H1 (cell line): ENCODE measurements around the gene RAB22A. TPM values are rescaled to one million over a fixed set of nuclear protein-coding genes. Genes with fewer than 3 reads are reported as not detected.

Experiments
- CTCF ChIA-PET: fragments of 300-600 bp; sonication (Branson Sonifier 250); formaldehyde crosslinking; loops from one replicate; lab custom pipeline; 2021; ENCODE audit not compliant: partially characterized antibody; lab: Charles Lee
- POLR2A ChIA-PET: fragments of 300-600 bp; sonication (Branson Sonifier 250); formaldehyde crosslinking; loops from one replicate; lab custom pipeline; 2021; ENCODE audit warnings: inconsistent platforms; ENCODE audit not compliant: partially characterized antibody; lab: Charles Lee
- DNase-seq, 2 experiments: peaks; one replicate each; pipeline versions ENCODE4 v3.0.0 to v3.0.0-alpha.2; 2010 to 2022; ENCODE audit warnings: low spot score in 2 of 2, low read depth in 1 of 2, mixed read lengths in 1 of 2
- FAIRE-seq: peaks from 2 replicates; lab custom pipeline; 2011; peaks lifted over from hg19 to GRCh38; lab: Jason Lieb, UNC
- H2AFZ ChIP-seq: 2 replicates; pipeline ENCODE4 v1.8.1; 2012; ENCODE audit warnings: low read length, inconsistent platforms
- H2AK5ac ChIP-seq: 2 replicates; pipeline ENCODE4 v1.6.1; 2013; ENCODE audit warnings: low read depth, low read length
- H2BK120ac ChIP-seq: replicated peaks from 2 replicates; pipeline ENCODE3; 2013; ENCODE audit warnings: low read depth, low read length, inconsistent platforms
- H2BK12ac ChIP-seq: 2 replicates; pipeline ENCODE4 v1.6.1; 2013; ENCODE audit warnings: low read depth, low read length
- H2BK15ac ChIP-seq: 2 replicates; pipeline ENCODE4 v1.6.1; 2013; ENCODE audit warnings: low read length
- H2BK20ac ChIP-seq: 2 replicates; pipeline ENCODE4 v1.6.1; 2013; ENCODE audit warnings: low read length
- H2BK5ac ChIP-seq: 2 replicates; pipeline ENCODE4 v1.6.1; 2013; ENCODE audit warnings: low read depth, low read length
- H3K14ac ChIP-seq: 2 replicates; pipeline ENCODE4 v1.6.1; 2013; ENCODE audit warnings: inconsistent platforms; ENCODE audit not compliant: insufficient read length
- H3K18ac ChIP-seq: 2 replicates; pipeline ENCODE4 v1.6.1; 2013; ENCODE audit warnings: low read length; ENCODE audit errors: extremely low read depth
- H3K23ac ChIP-seq: 2 replicates; pipeline ENCODE4 v1.6.1; 2013; ENCODE audit warnings: inconsistent platforms; ENCODE audit not compliant: insufficient read length
- H3K23me2 ChIP-seq: 2 replicates; pipeline ENCODE4 v1.6.1; 2013; ENCODE audit warnings: low read depth, low read length
- H3K27ac ChIP-seq: 2 replicates; pipeline ENCODE4 v1.6.1; 2011; ENCODE audit warnings: low read depth, low read length, inconsistent platforms
- H3K27me3 ChIP-seq, 4 experiments: replicated peaks in 1 of 4; 1 replicate in 1 of 4; 2 replicates in 3 of 4; pipeline versions ENCODE4 v1.6.1 to v1.8.1; 2011 to 2013; ENCODE audit warnings: low read length in 3 of 4, mild to moderate bottlenecking in 3 of 4, inconsistent platforms in 2 of 4, mixed read lengths in 2 of 4, moderate library complexity in 1 of 4; ENCODE audit not compliant: control insufficient read depth in 3 of 4, insufficient read depth in 3 of 4; ENCODE audit errors: extremely low read depth in 1 of 4
- H3K36me3 ChIP-seq, 4 experiments: 2 replicates each; pipeline versions ENCODE4 v1.6.1 to v1.8.1; 2011 to 2013; ENCODE audit warnings: mild to moderate bottlenecking in 4 of 4, low read length in 3 of 4, moderate library complexity in 2 of 4, control low read depth in 1 of 4, inconsistent platforms in 1 of 4; ENCODE audit not compliant: insufficient read depth in 4 of 4, control insufficient read depth in 2 of 4
- H3K4ac ChIP-seq: replicated peaks from 2 replicates; pipeline ENCODE3; 2013; ENCODE audit warnings: low read length, low read depth, mixed read lengths, inconsistent platforms; ENCODE audit not compliant: insufficient read length
- H3K4me1 ChIP-seq, 4 experiments: replicated peaks in 1 of 4; 1 replicate in 1 of 4; 2 replicates in 3 of 4; pipeline versions ENCODE4 v1.6.1 to v1.8.1; 2011 to 2013; ENCODE audit warnings: low read length in 3 of 4, inconsistent platforms in 2 of 4, mixed read lengths in 1 of 4; ENCODE audit not compliant: insufficient read depth in 4 of 4, control insufficient read depth in 3 of 4
- H3K4me2 ChIP-seq, 2 experiments: 2 replicates each; pipeline versions ENCODE4 v1.6.1 to v1.8.1; 2011 to 2013; ENCODE audit warnings: low read depth in 2 of 2, low read length in 2 of 2, control low read depth in 1 of 2, inconsistent platforms in 1 of 2, mild to moderate bottlenecking in 1 of 2; ENCODE audit not compliant: insufficient read depth in 1 of 2
- H3K4me3 ChIP-seq, 4 experiments: fragments of 200-600, 300-600 bp in 1 of 4; sonication (generic), shearing (Covaris generic), sonication (Bioruptor Twin) in 1 of 4; 2 replicates each; pipeline versions ENCODE4 v1.5.1 to v1.8.1; 2011 to 2016; ENCODE audit warnings: low read length in 4 of 4, low read depth in 3 of 4, control low read depth in 2 of 4, inconsistent platforms in 2 of 4, mild to moderate bottlenecking in 2 of 4, mixed read lengths in 1 of 4, moderate library complexity in 1 of 4; ENCODE audit not compliant: insufficient read depth in 2 of 4; ENCODE audit errors: extremely low read depth in 1 of 4
- H3K56ac ChIP-seq: replicated peaks from 2 replicates; pipeline ENCODE3; 2013; ENCODE audit warnings: low read depth, mild to moderate bottlenecking, mixed read lengths, low read length, inconsistent platforms; ENCODE audit not compliant: insufficient read length
- H3K79me1 ChIP-seq: 2 replicates; pipeline ENCODE4 v1.6.1; 2013; ENCODE audit warnings: low read depth, low read length, control low read depth
- H3K79me2 ChIP-seq, 2 experiments: 2 replicates each; pipeline versions ENCODE4 v1.6.1 to v1.8.1; 2012 to 2013; ENCODE audit warnings: low read length in 2 of 2, mild to moderate bottlenecking in 2 of 2, inconsistent platforms in 1 of 2; ENCODE audit not compliant: insufficient read depth in 2 of 2, control insufficient read depth in 1 of 2
- H3K9ac ChIP-seq, 4 experiments: replicated peaks in 1 of 4; 1 replicate in 1 of 4; 2 replicates in 3 of 4; pipeline versions ENCODE4 v1.6.1 to v1.8.1; 2011 to 2013; ENCODE audit warnings: low read depth in 3 of 4, low read length in 3 of 4, control low read depth in 2 of 4, mild to moderate bottlenecking in 2 of 4, moderate library complexity in 2 of 4, inconsistent platforms in 1 of 4; ENCODE audit errors: extremely low read depth in 1 of 4
- H3K9me3 ChIP-seq, 2 experiments: 2 replicates each; pipeline versions ENCODE4 v1.6.1 to v1.8.1; 2012 to 2013; ENCODE audit warnings: mild to moderate bottlenecking in 2 of 2, moderate library complexity in 2 of 2, control low read depth in 1 of 2, inconsistent platforms in 1 of 2, low read depth in 1 of 2, low read length in 1 of 2, mixed read lengths in 1 of 2; ENCODE audit not compliant: insufficient read depth in 2 of 2
- H4K20me1 ChIP-seq, 2 experiments: replicated peaks in 1 of 2; 2 replicates each; pipeline versions ENCODE3 to v1.8.1; 2011 to 2013; ENCODE audit warnings: inconsistent platforms in 2 of 2, low read length in 2 of 2, mild to moderate bottlenecking in 1 of 2; ENCODE audit not compliant: insufficient read depth in 2 of 2, control insufficient read depth in 1 of 2
- H4K5ac ChIP-seq: 2 replicates; pipeline ENCODE4 v1.6.1; 2013; ENCODE audit warnings: low read length, low read depth, mixed read lengths, inconsistent platforms; ENCODE audit not compliant: insufficient read length
- H4K8ac ChIP-seq: 2 replicates; pipeline ENCODE4 v1.8.0; 2013; ENCODE audit warnings: mild to moderate bottlenecking, moderate library complexity, low read length, inconsistent platforms; ENCODE audit not compliant: insufficient read depth; ENCODE audit errors: extremely low read depth
- H4K91ac ChIP-seq: replicated peaks from 2 replicates; pipeline ENCODE3; 2013; ENCODE audit warnings: low read length, mixed read lengths, inconsistent platforms; ENCODE audit not compliant: insufficient read length
- CREB1 ChIP-seq: IDR thresholded peaks from 2 replicates; pipeline ENCODE4 v1.6.1; 2012; ENCODE audit warnings: inconsistent platforms
- CTBP2 ChIP-seq: IDR thresholded peaks from 2 replicates; pipeline ENCODE4 v1.7.0; 2011; ENCODE audit warnings: borderline replicate concordance, mild to moderate bottlenecking, moderate library complexity, mixed read lengths, low read length; ENCODE audit not compliant: insufficient read depth, insufficient read length
- E2F6 ChIP-seq: IDR thresholded peaks from 2 replicates; pipeline ENCODE4 v1.6.1; 2012; ENCODE audit warnings: inconsistent platforms
- MAX ChIP-seq: IDR thresholded peaks from 2 replicates; pipeline ENCODE4 v1.6.1; 2012; ENCODE audit warnings: inconsistent platforms
- NANOG ChIP-seq: IDR thresholded peaks from 2 replicates; pipeline ENCODE4 v1.6.1; 2011; ENCODE audit warnings: low read length, low read depth, mild to moderate bottlenecking, inconsistent platforms; ENCODE audit not compliant: insufficient read depth, poor library complexity, severe bottlenecking
- NRF1 ChIP-seq: IDR thresholded peaks from 2 replicates; pipeline ENCODE4 v1.6.1; 2011; ENCODE audit warnings: mild to moderate bottlenecking, low read depth, low read length, improper control_type of control experiment
- POLR2A ChIP-seq, 2 experiments: IDR thresholded peaks; 1 replicate in 1 of 2; 2 replicates in 1 of 2; pipeline ENCODE4 v1.6.1; 2011; ENCODE audit warnings: low read depth in 2 of 2, low read length in 2 of 2, mild to moderate bottlenecking in 2 of 2; ENCODE audit errors: control extremely low read depth in 1 of 2
- SP1 ChIP-seq: IDR thresholded peaks from 2 replicates; pipeline ENCODE4 v1.6.1; 2011; ENCODE audit warnings: low read depth, low read length
- TAF1 ChIP-seq: IDR thresholded peaks from 2 replicates; pipeline ENCODE4 v1.6.1; 2011; ENCODE audit warnings: mild to moderate bottlenecking, low read depth, low read length
- TAF7 ChIP-seq: optimal IDR thresholded peaks from 2 replicates; pipeline ENCODE3; 2011; ENCODE audit warnings: low read depth, mild to moderate bottlenecking, inconsistent platforms, low read length, moderate library complexity, borderline replicate concordance
- WGBS, 2 experiments: shearing (Covaris generic) in 1 of 2; methylation state at CpG; one replicate each; pipeline versions ENCODE4 v1.1.6 to v1.1.7; 2013 to 2015; ENCODE audit warnings: low lambda C conversion rate in 2 of 2, mixed read lengths in 2 of 2, inconsistent platforms in 1 of 2, low coverage in 1 of 2, missing lambda C conversion rate in 1 of 2; ENCODE audit not compliant: insufficient replicate concordance in 2 of 2, insufficient coverage in 1 of 2, insufficient read length in 1 of 2; ENCODE audit errors: extremely low coverage in 1 of 2, missing lambda C conversion rate in 1 of 2; 5-methylcytosine and 5-hydroxymethylcytosine counted together
- polyA plus RNA-seq, 7 experiments: library from polyadenylated mRNA; depleted of rRNA in 3 of 7; stranded (reverse) in 5 of 7; unstranded in 2 of 7; fragments of >200 nt in 5 of 7; fragments of 200-250 nt in 2 of 7; gene quantifications; 1 replicate in 5 of 7; 2 replicates in 1 of 7; 4 replicates in 1 of 7; pipeline versions ENCODE4 v1.2.1 to v1.2.3, GENCODE V29; 2011 to 2013; ENCODE audit warnings: missing spikeins in 2 of 7, mixed read lengths in 2 of 7
- total RNA-seq: library from RNA; stranded (reverse); fragmentation: NEBNext Ultra II Directional; extraction: Animal tissue kit (Norgen Biotek cat#: 25700); gene quantifications from 2 replicates; pipeline ENCODE4 v1.2.1, GENCODE V29; 2021

Gene RAB22A
- total and polyA plus RNA-seq, 2 of the 8 experiments (the other 6 are each of a cell fraction or from before 2014, with no cell fraction given), result 3.1 to 6.6 TPM

- Histone ChIP-seq H3K9ac (peak within 1 kb of the TSS; percentile 79 to 86 (median 82)), H3K4ac (peak within 1 kb of the TSS; percentile 47), H2BK12ac (no peak within 1 kb of the TSS; the same call in 1 of the 2 replicates), H3K4me1 (peaks cover 5 to 9% (median 6%) of the 10 kb centered on the region in 4 experiments; a peak in 6 of 7 replicates), H4K20me1 (peaks cover 1 to 7% of the 10 kb centered on the region in 2 experiments), H2BK20ac (no peak within 1 kb of the TSS), H2AFZ (peak within 1 kb of the TSS; percentile 14; the same call in 1 of the 2 replicates), H3K9me3 (no peaks in the 10 kb centered on the region), H3K23me2 (peaks cover 4% of the 10 kb centered on the region), H3K79me1 (peaks cover 6% of the 10 kb centered on the region), H3K23ac (no peak within 1 kb of the TSS), H3K79me2 (peaks cover 21 to 43% of the 10 kb centered on the region in 2 experiments), H3K4me3 (peak within 1 kb of the TSS; percentile 55 to 79 (median 68)), H4K8ac (peak within 1 kb of the TSS; percentile 91), H3K56ac (peak within 1 kb of the TSS; percentile 69), H3K27me3 (no peaks in the 10 kb centered on the region), H2AK5ac (no peak within 1 kb of the TSS), H4K5ac (peak within 1 kb of the TSS; percentile 75), H2BK5ac (0 out of 2 replicates have a peak within 1 kb of the TSS, but pooled peaks have one; percentile 53), H3K4me2 (peak within 1 kb of the TSS; percentile 75 to 96), H4K91ac (peak within 1 kb of the TSS; percentile 92), H3K18ac (peak within 1 kb of the TSS; percentile 71; the same call in 1 of the 2 replicates), H2BK15ac (no peak within 1 kb of the TSS), H3K36me3 (peaks cover 0 to 4% (median 2%) of the 10 kb centered on the region in 4 experiments; a peak in 2 of 8 replicates), H3K14ac (no peak within 1 kb of the TSS), H2BK120ac (no peak within 1 kb of the TSS), H3K27ac (peak within 1 kb of the TSS; percentile 81; the same call in 1 of the 2 replicates)
- CTCF ChIA-PET, result interaction anchor here (0.6 to 1.4 kb wide), 7 partner anchors 9 to 150 kb away, joined by 3 to 5 read pairs (median 3); no protein-coding TSS in a partner anchor
- FAIRE-seq (no peak), DNase-seq (peak; percentile 94 to 99)
- WGBS, 2 experiments, result 3% methylated on average over 15 of the region's 51 CpGs; no CpG with 5 or more reads in 1 of the 2 experiments
- POLR2A ChIA-PET, result interaction anchor here (0.7 to 2.0 kb wide), 9 partner anchors 8 to 464 kb away, joined by 3 to 12 read pairs (median 4); partner anchors contain the start of gene GNAS
- TF ChIP-seq TAF7 (no peak), CTBP2 (no peak), TAF1 (peak; percentile 72), SP1 (no peak), E2F6 (no peak), CREB1 (peak; percentile 58; the same call in 1 of the 2 replicates), NANOG (no peak), POLR2A (IDR thresholded peaks at IDR 0.05; ENCODE audit: control extremely low read depth in 1 of 2, low read depth in 2 of 2, low read length in 2 of 2) (peak in 1 of 2 experiments; percentile 59; a peak in 1 of 3 replicates), MAX (peak; percentile 76), NRF1 (peak; percentile 86)
Observed at GRCh38 chr20:58388882-58389323, 79.4 kb downstream of the RAB22A start, which contains the start of gene VAPB. Gene VAPB (plus strand): TSS chr20:58389229. CDS start chr20:58389460, 231 bp downstream.
